ENCODE measurements around the gene SLC9A9.

DNA sequence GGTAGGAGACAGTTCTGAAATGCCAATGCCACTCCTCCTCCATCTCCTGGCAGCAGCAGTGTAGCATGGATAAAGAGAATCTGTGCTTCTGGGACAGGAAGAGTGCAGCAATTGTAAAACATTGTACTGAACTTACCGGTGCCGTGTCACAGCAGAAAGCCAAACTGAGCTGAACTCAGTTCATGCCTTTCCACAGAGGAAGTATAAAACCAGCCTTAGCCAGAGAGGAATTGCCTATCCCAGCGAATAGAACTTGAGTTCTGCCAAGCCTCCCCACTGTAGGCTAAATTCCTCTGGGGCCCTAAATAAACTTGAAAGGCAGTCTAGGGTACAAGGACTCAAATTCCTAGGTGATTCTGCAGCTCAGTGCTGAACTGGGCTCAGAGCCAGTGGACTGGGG lies 148.8 kb downstream of the SLC9A9 start:
- TF ChIP-seq SMC3 (IDR thresholded peaks at IDR 0.05; ENCODE audit: borderline replicate concordance, low read length) (no peak), MTA3 (IDR thresholded peaks at IDR 0.05; ENCODE audit: borderline replicate concordance, low read length) (no peak), POLR2AphosphoS5 (IDR thresholded peaks at IDR 0.05; ENCODE audit: low read length) (no peak), DPF2 (IDR thresholded peaks at IDR 0.05) (no peak), RAD21 (IDR thresholded peaks at IDR 0.05; ENCODE audit: insufficient read depth, low read depth, low read length) (no peak), BHLHE40 (IDR thresholded peaks at IDR 0.05; ENCODE audit: borderline replicate concordance in 1 of 2, low read depth in 2 of 2, low read length in 1 of 2) (no peak), FOXM1 (IDR thresholded peaks at IDR 0.05; ENCODE audit: low read depth, low read length) (no peak), ZNF274 (IDR thresholded peaks at IDR 0.05; ENCODE audit: insufficient read depth, insufficient read length) (no peak), CREB1 (IDR thresholded peaks at IDR 0.05; ENCODE audit: low read depth) (no peak), CEBPB (IDR thresholded peaks at IDR 0.05; ENCODE audit: borderline replicate concordance in 1 of 2, low read depth in 2 of 2, low read length in 2 of 2) (no peak), POLR2A (IDR thresholded peaks at IDR 0.05; ENCODE audit: low read depth, low read length) (no peak), SREBF1 (IDR thresholded peaks at IDR 0.05; ENCODE audit: low read length) (no peak)
- TF ChIP-seq, protein P1, sequence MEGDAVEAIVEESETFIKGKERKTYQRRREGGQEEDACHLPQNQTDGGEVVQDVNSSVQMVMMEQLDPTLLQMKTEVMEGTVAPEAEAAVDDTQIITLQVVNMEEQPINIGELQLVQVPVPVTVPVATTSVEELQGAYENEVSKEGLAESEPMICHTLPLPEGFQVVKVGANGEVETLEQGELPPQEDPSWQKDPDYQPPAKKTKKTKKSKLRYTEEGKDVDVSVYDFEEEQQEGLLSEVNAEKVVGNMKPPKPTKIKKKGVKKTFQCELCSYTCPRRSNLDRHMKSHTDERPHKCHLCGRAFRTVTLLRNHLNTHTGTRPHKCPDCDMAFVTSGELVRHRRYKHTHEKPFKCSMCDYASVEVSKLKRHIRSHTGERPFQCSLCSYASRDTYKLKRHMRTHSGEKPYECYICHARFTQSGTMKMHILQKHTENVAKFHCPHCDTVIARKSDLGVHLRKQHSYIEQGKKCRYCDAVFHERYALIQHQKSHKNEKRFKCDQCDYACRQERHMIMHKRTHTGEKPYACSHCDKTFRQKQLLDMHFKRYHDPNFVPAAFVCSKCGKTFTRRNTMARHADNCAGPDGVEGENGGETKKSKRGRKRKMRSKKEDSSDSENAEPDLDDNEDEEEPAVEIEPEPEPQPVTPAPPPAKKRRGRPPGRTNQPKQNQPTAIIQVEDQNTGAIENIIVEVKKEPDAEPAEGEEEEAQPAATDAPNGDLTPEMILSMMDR (IDR thresholded peaks at IDR 0.05 in 2 of 3, conservative IDR thresholded peaks at IDR 0.05 in 1 of 3; ENCODE audit: control insufficient read depth in 2 of 3, extremely low read depth in 1 of 3, insufficient read depth in 1 of 3, low read depth in 3 of 3, low read length in 3 of 3) = no peak
